A549 (cell line): ENCODE data around the gene RETNLB.

Experiments used
- BHLHE40 ChIP-seq: IDR thresholded peaks from 2 replicates; pipeline ENCODE4 v1.6.1; 2012; ENCODE audit warnings: low read depth, low read length, inconsistent platforms
- JUN ChIP-seq, 2 experiments: fragments of >200 bp; sonication (Bioruptor Twin); formaldehyde crosslinking; IDR thresholded peaks; 2 replicates in 1 of 2; 3 replicates in 1 of 2; pipeline ENCODE4 v1.6.1; 2016 to 2017
- TF ChIP-seq, protein P1 (sequence below): fragments of >200 bp; sonication (Bioruptor Twin); formaldehyde crosslinking; IDR thresholded peaks from 3 replicates; pipeline ENCODE4 v1.5.1; 2016

DNA sequence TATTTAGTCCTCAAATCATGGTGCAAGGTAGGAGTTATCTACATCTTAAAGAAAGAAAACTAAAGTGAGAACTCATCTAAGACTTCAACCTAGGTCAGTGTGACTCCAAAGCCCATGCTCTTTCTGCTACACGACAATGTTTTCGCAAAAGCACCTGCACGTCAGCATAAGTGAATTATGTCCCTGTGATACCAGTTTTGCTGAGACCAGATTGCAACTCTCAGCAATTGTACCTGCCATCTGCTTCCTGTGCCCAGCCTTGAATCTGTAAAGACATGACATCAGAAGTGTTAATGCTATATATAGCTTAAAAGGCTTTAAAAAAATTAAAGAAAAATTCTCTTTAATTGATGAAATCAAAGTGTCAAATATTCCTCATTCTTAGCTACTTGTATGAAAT, 43.4 kb downstream of the RETNLB start:
- no peak for TF ChIP-seq JUN (IDR thresholded peaks at IDR 0.05)
- TF ChIP-seq, protein P1, sequence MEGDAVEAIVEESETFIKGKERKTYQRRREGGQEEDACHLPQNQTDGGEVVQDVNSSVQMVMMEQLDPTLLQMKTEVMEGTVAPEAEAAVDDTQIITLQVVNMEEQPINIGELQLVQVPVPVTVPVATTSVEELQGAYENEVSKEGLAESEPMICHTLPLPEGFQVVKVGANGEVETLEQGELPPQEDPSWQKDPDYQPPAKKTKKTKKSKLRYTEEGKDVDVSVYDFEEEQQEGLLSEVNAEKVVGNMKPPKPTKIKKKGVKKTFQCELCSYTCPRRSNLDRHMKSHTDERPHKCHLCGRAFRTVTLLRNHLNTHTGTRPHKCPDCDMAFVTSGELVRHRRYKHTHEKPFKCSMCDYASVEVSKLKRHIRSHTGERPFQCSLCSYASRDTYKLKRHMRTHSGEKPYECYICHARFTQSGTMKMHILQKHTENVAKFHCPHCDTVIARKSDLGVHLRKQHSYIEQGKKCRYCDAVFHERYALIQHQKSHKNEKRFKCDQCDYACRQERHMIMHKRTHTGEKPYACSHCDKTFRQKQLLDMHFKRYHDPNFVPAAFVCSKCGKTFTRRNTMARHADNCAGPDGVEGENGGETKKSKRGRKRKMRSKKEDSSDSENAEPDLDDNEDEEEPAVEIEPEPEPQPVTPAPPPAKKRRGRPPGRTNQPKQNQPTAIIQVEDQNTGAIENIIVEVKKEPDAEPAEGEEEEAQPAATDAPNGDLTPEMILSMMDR = no peak
- no peak for TF ChIP-seq BHLHE40
